ENCODE results near the gene BEGAIN. TPM values are rescaled to one million over a fixed set of nuclear protein-coding genes. Genes with fewer than 3 reads are reported as not detected.

Gene BEGAIN
- total and polyA plus RNA-seq, 2 donors from 2014 or later = 0.52 to 1.4 TPM

- Histone ChIP-seq H3K36me3 (ENCODE audit: control insufficient read depth in 2 of 3, insufficient read depth in 3 of 3, low read length in 3 of 3) (no peaks in the 10 kb centered on the region), H3K9me3 (ENCODE audit: control insufficient read depth in 2 of 3, insufficient read depth in 1 of 3, low read length in 3 of 3) (no peaks in the 10 kb centered on the region), H3K4me3 (ENCODE audit: low read length in 3 of 3) (no peak overlapping the region), H3K4me1 (ENCODE audit: control insufficient read depth in 2 of 3, insufficient read depth in 2 of 3, low read depth in 1 of 3, low read length in 3 of 3) (peaks cover 0 to 6% (median 0%) of the 10 kb centered on the region in 3 donors), H3K9ac (ENCODE audit: low read length in 3 of 3) (no peak overlapping the region), H3K27me3 (ENCODE audit: control insufficient read depth, insufficient read depth, low read length) (no peaks in the 10 kb centered on the region), H3K27ac (ENCODE audit: low read depth in 2 of 2, low read length in 2 of 2) (no peak overlapping the region)
- intact Hi-C loops (cut with DNase I) = no loop called here
- FAIRE-seq = no peak
- DNase-seq = peak in 2 of 5 donors; percentile 29 to 46
- TF ChIP-seq CTCF (IDR thresholded peaks at IDR 0.05; ENCODE audit: borderline replicate concordance, extremely low read depth, insufficient read depth) = no peak
Observed at GRCh38 chr14:100536121-100536510, 51.1 kb downstream of the BEGAIN start.

- no peak overlapping the region for H3K4me3 ChIP-seq (ENCODE audit: low read length in 3 of 3)
- H3K27me3 ChIP-seq (ENCODE audit: control insufficient read depth, insufficient read depth, low read length) = no peaks in the 10 kb centered on the region
- no peak overlapping the region for H3K27ac ChIP-seq (ENCODE audit: low read depth in 2 of 2, low read length in 2 of 2)
- no peak overlapping the region for H3K9ac ChIP-seq (ENCODE audit: low read length in 3 of 3)
- no peaks in the 10 kb centered on the region for H3K36me3 ChIP-seq (ENCODE audit: control insufficient read depth in 2 of 3, insufficient read depth in 3 of 3, low read length in 3 of 3)
- H3K4me1 ChIP-seq (ENCODE audit: control insufficient read depth in 2 of 3, insufficient read depth in 2 of 3, low read depth in 1 of 3, low read length in 3 of 3) = peaks cover 0 to 6% (median 0%) of the 10 kb centered on the region in 3 donors
- FAIRE-seq = no peak
- DNase-seq = peak in 3 of 5 donors; percentile 25 to 34 (median 30)
- no peaks in the 10 kb centered on the region for H3K9me3 ChIP-seq (ENCODE audit: control insufficient read depth in 2 of 3, insufficient read depth in 1 of 3, low read length in 3 of 3)
- intact Hi-C loops (cut with DNase I) = no loop called here
- no peak for TF ChIP-seq CTCF (IDR thresholded peaks at IDR 0.05; ENCODE audit: borderline replicate concordance, extremely low read depth, insufficient read depth)
Observed at GRCh38 chr14:100535287-100536120, 51.7 kb downstream of the BEGAIN start.

- FAIRE-seq (no peak), DNase-seq (peak in 2 of 5 donors; percentile 34 to 54)
- Histone ChIP-seq H3K27me3 (ENCODE audit: control insufficient read depth, insufficient read depth, low read length) (no peaks in the 10 kb centered on the region), H3K27ac (ENCODE audit: low read depth in 2 of 2, low read length in 2 of 2) (peak overlapping the region in 1 of 2 donors; percentile 17), H3K4me1 (ENCODE audit: control insufficient read depth in 2 of 3, insufficient read depth in 2 of 3, low read depth in 1 of 3, low read length in 3 of 3) (peaks cover 0 to 6% (median 0%) of the 10 kb centered on the region in 3 donors), H3K36me3 (ENCODE audit: control insufficient read depth in 2 of 3, insufficient read depth in 3 of 3, low read length in 3 of 3) (no peaks in the 10 kb centered on the region), H3K4me3 (ENCODE audit: low read length in 3 of 3) (no peak overlapping the region), H3K9me3 (ENCODE audit: control insufficient read depth in 2 of 3, insufficient read depth in 1 of 3, low read length in 3 of 3) (no peaks in the 10 kb centered on the region), H3K9ac (ENCODE audit: low read length in 3 of 3) (peak overlapping the region in 1 of 3 donors; percentile 19)
- no peak for TF ChIP-seq CTCF (IDR thresholded peaks at IDR 0.05; ENCODE audit: borderline replicate concordance, extremely low read depth, insufficient read depth)
- intact Hi-C loops (cut with DNase I) = no loop called here
Observed at GRCh38 chr14:100534528-100535286, 52.5 kb downstream of the BEGAIN start.

All from kidney (tissue), 14 donors.